HCT116 (cell line): ENCODE data around the gene ZNF207. TPM values are rescaled to one million over a fixed set of nuclear protein-coding genes. Genes with fewer than 3 reads are reported as not detected.

Experiments used
- ATAC-seq: fragments of 200-7000 bp; cut with Tn5 transposase; 2 replicates; pipeline ENCODE4 v1.9.1; 2020; ENCODE audit warnings: mild to moderate bottlenecking, moderate library complexity
- BruUV-seq: library from RNA; stranded (reverse); fragments of 400-500 nt; replicated peaks from 2 replicates; lab custom pipeline; 2021; lab: Mats Ljungman, UMichigan
- CTCF ChIA-PET: fragments of 300-600 bp; sonication (Branson Sonifier 250); formaldehyde crosslinking; loops from one replicate; lab custom pipeline; 2021; ENCODE audit warnings: antibody characterized with exemption; lab: Charles Lee
- POLR2A ChIA-PET: fragments of 300-600, 350-600 bp; sonication (Branson Sonifier 250); formaldehyde crosslinking; loops from one replicate; lab custom pipeline; 2021; ENCODE audit warnings: antibody characterized with exemption; lab: Charles Lee
- RAD21 ChIA-PET, 2 experiments: fragments of 300-600 bp; sonication (Branson Sonifier 250); formaldehyde crosslinking; loops; one replicate each; lab custom pipeline; 2023; ENCODE audit warnings: low total read pairs in 2 of 2; ENCODE audit not compliant: uncharacterized antibody in 2 of 2, unreplicated experiment in 2 of 2, low non-redundant PET in 1 of 2; lab: Charles Lee
- DNase-seq: peaks from one replicate; pipeline ENCODE4 v3.0.0-alpha.2; 2010; ENCODE audit warnings: low read depth, low spot score
- H2AFZ ChIP-seq: fragments of 200-600 bp; shearing (Covaris generic), sonication (generic); 2 replicates; pipeline ENCODE4 v1.6.1; 2017; ENCODE audit warnings: low read depth, mixed run types, mixed read lengths, antibody characterized with exemption, low read length; ENCODE audit not compliant: poor library complexity, severe bottlenecking
- H3K27ac ChIP-seq: 2 replicates; pipeline ENCODE4 v1.5.1; 2012; ENCODE audit warnings: low read depth, low read length
- H3K27me3 ChIP-seq: fragments of 200-600 bp; sonication (generic); 2 replicates; pipeline ENCODE4 v1.6.1; 2016; ENCODE audit warnings: mixed run types, low read length, mixed read lengths; ENCODE audit not compliant: insufficient read depth
- H3K36me3 ChIP-seq, 2 experiments: fragments of 200-500 bp in 1 of 2; fragments of 200-600 bp in 1 of 2; sonication (Bioruptor generic) in 1 of 2; sonication (generic) in 1 of 2; 2 replicates each; pipeline versions ENCODE4 v1.5.1 to v1.6.1; 2014 to 2016; ENCODE audit warnings: low read length in 2 of 2, inconsistent platforms in 1 of 2, mixed read lengths in 1 of 2, mixed run types in 1 of 2; ENCODE audit not compliant: insufficient read depth in 2 of 2, control insufficient read depth in 1 of 2
- H3K4me1 ChIP-seq, 2 experiments: fragments of 200-600 bp in 1 of 2; sonication (generic) in 1 of 2; 2 replicates each; pipeline versions ENCODE4 v1.5.1 to v1.6.1; 2012 to 2017; ENCODE audit warnings: low read length in 2 of 2, inconsistent platforms in 1 of 2, mild to moderate bottlenecking in 1 of 2, mixed read lengths in 1 of 2, mixed run types in 1 of 2, moderate library complexity in 1 of 2; ENCODE audit not compliant: insufficient read depth in 2 of 2, control insufficient read depth in 1 of 2
- H3K4me2 ChIP-seq: fragments of 200-600 bp; sonication (generic); 2 replicates; pipeline ENCODE4 v1.6.1; 2017; ENCODE audit warnings: mixed run types, low read length, mixed read lengths
- H3K4me3 ChIP-seq, 2 experiments: fragments of 200-600 bp in 1 of 2; sonication (generic) in 1 of 2; replicated peaks in 1 of 2; 2 replicates each; pipeline ENCODE4 v1.5.1; 2011 to 2016; ENCODE audit warnings: low read length in 2 of 2, control low read depth in 1 of 2, low read depth in 1 of 2, mild to moderate bottlenecking in 1 of 2, mixed read lengths in 1 of 2, mixed run types in 1 of 2
- H3K79me2 ChIP-seq: fragments of 200-600 bp; sonication (generic); 2 replicates; pipeline ENCODE4 v1.6.1; 2017; ENCODE audit warnings: mild to moderate bottlenecking, mixed run types, low read length, moderate library complexity, mixed read lengths; ENCODE audit not compliant: insufficient read depth
- H3K9ac ChIP-seq: fragments of 200-600 bp; sonication (generic); 2 replicates; pipeline ENCODE4 v1.6.1; 2016; ENCODE audit warnings: low read length, mixed read lengths
- H3K9me2 ChIP-seq: fragments of 200-600 bp; sonication (generic), shearing (Covaris generic); 2 replicates; pipeline ENCODE4 v1.6.1; 2017; ENCODE audit warnings: mixed run types, mild to moderate bottlenecking, moderate library complexity; ENCODE audit not compliant: insufficient read depth
- H3K9me3 ChIP-seq, 2 experiments: fragments of 200-500 bp in 1 of 2; fragments of 200-600 bp in 1 of 2; sonication (Bioruptor generic) in 1 of 2; sonication (generic) in 1 of 2; 2 replicates each; pipeline ENCODE4 v1.6.1; 2014 to 2017; ENCODE audit warnings: low read length in 2 of 2, mixed read lengths in 2 of 2, inconsistent platforms in 1 of 2, low read depth in 1 of 2, mild to moderate bottlenecking in 1 of 2, mixed run types in 1 of 2, moderate library complexity in 1 of 2; ENCODE audit not compliant: control insufficient read depth in 1 of 2, insufficient read depth in 1 of 2
- H4K20me1 ChIP-seq: fragments of 200-600 bp; sonication (generic), shearing (Covaris generic); 2 replicates; pipeline ENCODE4 v1.6.1; 2017; ENCODE audit warnings: mixed run types, mild to moderate bottlenecking, moderate library complexity; ENCODE audit not compliant: insufficient read depth
- CTCF ChIP-seq, 3 experiments: fragments of 200-600 bp in 1 of 3; sonication (generic) in 1 of 3; IDR thresholded peaks in 2 of 3; conservative IDR thresholded peaks in 1 of 3; 2 replicates each; pipeline ENCODE4 v1.5.1; 2012 to 2017; ENCODE audit warnings: low read depth in 2 of 3, low read length in 2 of 3, antibody characterized with exemption in 1 of 3, borderline replicate concordance in 1 of 3, control low read depth in 1 of 3, mild to moderate bottlenecking in 1 of 3, mixed read lengths in 1 of 3, mixed run types in 1 of 3, moderate library complexity in 1 of 3; ENCODE audit not compliant: insufficient read depth in 1 of 3
- EZH2 ChIP-seq: fragments of 200-600 bp; sonication (generic); IDR thresholded peaks from 2 replicates; pipeline ENCODE4 v1.6.1; 2017; ENCODE audit warnings: antibody characterized with exemption, mixed run types
- FOSL1 ChIP-seq: IDR thresholded peaks from 2 replicates; pipeline ENCODE4 v1.6.1; 2012; ENCODE audit warnings: low read depth
- REST ChIP-seq: IDR thresholded peaks from 2 replicates; pipeline ENCODE4 v1.6.1; 2012; ENCODE audit warnings: low read depth
- SP1 ChIP-seq: IDR thresholded peaks from 2 replicates; pipeline ENCODE4 v1.6.1; 2012; ENCODE audit warnings: low read depth
- TCF7L2 ChIP-seq: IDR thresholded peaks from 2 replicates; pipeline ENCODE4 v1.7.0; 2011; ENCODE audit warnings: borderline replicate concordance, inconsistent platforms; ENCODE audit not compliant: insufficient read depth, insufficient read length; ENCODE audit errors: extremely low read depth
- YY1 ChIP-seq: IDR thresholded peaks from 2 replicates; pipeline ENCODE4 v1.6.1; 2011; ENCODE audit warnings: low read length, low read depth, moderate library complexity, mild to moderate bottlenecking; ENCODE audit not compliant: insufficient replicate concordance; ENCODE audit errors: extremely low read depth
- ZNF274 ChIP-seq: fragments of 200-500 bp; sonication (Bioruptor generic); IDR thresholded peaks from 2 replicates; pipeline ENCODE4 v1.6.1; 2014; ENCODE audit warnings: mild to moderate bottlenecking, low read depth, low read length, inconsistent platforms
- intact Hi-C: fragments of 100-400 bp; cut with micrococcal nuclease; formaldehyde crosslinking; loops from 2 replicates; pipeline ENCODE4 v1.10.0; 2022
- total RNA-seq: library from RNA; stranded (reverse); gene quantifications from one replicate; pipeline ENCODE4 v1.2.1, GENCODE V29; 2021; ENCODE audit not compliant: unreplicated experiment
- TF ChIP-seq, protein P1 (sequence below): IDR thresholded peaks from 2 replicates; pipeline ENCODE4 v1.6.1; 2011; ENCODE audit warnings: mild to moderate bottlenecking, low read length, moderate library complexity; ENCODE audit not compliant: insufficient replicate concordance; ENCODE audit errors: extremely low read depth

Gene ZNF207
- total RNA-seq, 1 experiment from 2014 or later: 181 TPM

GRCh38 chr17:32349503-32349853, 479 bp upstream of the ZNF207 start:
- Histone ChIP-seq H3K79me2 (peaks cover 53% of the 10 kb centered on the region), H4K20me1 (peaks cover 27% of the 10 kb centered on the region; the same call in 1 of the 2 replicates), H3K36me3 (peaks cover 13 to 19% of the 10 kb centered on the region in 2 experiments; a peak in 3 of 4 replicates), H3K9ac (peak overlapping the region; percentile 96), H3K9me3 (no peaks in the 10 kb centered on the region), H3K4me1 (peaks cover 5 to 27% of the 10 kb centered on the region in 2 experiments; a peak in 3 of 4 replicates), H3K4me2 (peak overlapping the region; percentile 86), H3K27ac (peak overlapping the region; percentile 94), H3K27me3 (no peaks in the 10 kb centered on the region), H2AFZ (no peak overlapping the region), H3K9me2 (no peaks in the 10 kb centered on the region), H3K4me3 (peak overlapping the region; percentile 95 to 100)
- no peak for DNase-seq
- ChIA-PET CTCF (no interaction called here), RAD21 (no interaction called here), POLR2A (no interaction called here)
- ATAC-seq: peak; percentile 33
- TF ChIP-seq, protein P1, sequence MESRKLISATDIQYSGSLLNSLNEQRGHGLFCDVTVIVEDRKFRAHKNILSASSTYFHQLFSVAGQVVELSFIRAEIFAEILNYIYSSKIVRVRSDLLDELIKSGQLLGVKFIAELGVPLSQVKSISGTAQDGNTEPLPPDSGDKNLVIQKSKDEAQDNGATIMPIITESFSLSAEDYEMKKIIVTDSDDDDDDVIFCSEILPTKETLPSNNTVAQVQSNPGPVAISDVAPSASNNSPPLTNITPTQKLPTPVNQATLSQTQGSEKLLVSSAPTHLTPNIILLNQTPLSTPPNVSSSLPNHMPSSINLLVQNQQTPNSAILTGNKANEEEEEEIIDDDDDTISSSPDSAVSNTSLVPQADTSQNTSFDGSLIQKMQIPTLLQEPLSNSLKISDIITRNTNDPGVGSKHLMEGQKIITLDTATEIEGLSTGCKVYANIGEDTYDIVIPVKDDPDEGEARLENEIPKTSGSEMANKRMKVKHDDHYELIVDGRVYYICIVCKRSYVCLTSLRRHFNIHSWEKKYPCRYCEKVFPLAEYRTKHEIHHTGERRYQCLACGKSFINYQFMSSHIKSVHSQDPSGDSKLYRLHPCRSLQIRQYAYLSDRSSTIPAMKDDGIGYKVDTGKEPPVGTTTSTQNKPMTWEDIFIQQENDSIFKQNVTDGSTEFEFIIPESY: peak; percentile 3
- TF ChIP-seq YY1: no peak
- TSS peak; percentile 96 for BruUV-seq
- intact Hi-C loops: no loop called here

- Histone ChIP-seq H3K4me1 (peaks cover 5 to 27% of the 10 kb centered on the region in 2 experiments; a peak in 3 of 4 replicates), H3K27ac (peak overlapping the region; percentile 94), H3K9ac (peak overlapping the region; percentile 96), H3K9me2 (no peaks in the 10 kb centered on the region), H3K9me3 (no peaks in the 10 kb centered on the region), H3K4me2 (peak overlapping the region; percentile 86), H3K36me3 (peaks cover 19 to 33% of the 10 kb centered on the region in 2 experiments; a peak in 3 of 4 replicates), H3K4me3 (peak overlapping the region; percentile 95 to 100), H4K20me1 (peaks cover 40% of the 10 kb centered on the region; the same call in 1 of the 2 replicates), H3K79me2 (peaks cover 67% of the 10 kb centered on the region), H3K27me3 (no peaks in the 10 kb centered on the region), H2AFZ (no peak overlapping the region)
- RAD21 ChIA-PET: no interaction called here
- POLR2A ChIA-PET: interaction anchor here (0.6 to 1.2 kb wide), 3 partner anchors 9 to 305 kb away, joined by 3 read pairs; partner anchors contain the start of gene C17orf75
- CTCF ChIA-PET: no interaction called here
- no peak for DNase-seq
- no peak for ATAC-seq
- intact Hi-C loops: no loop called here
- BruUV-seq: no TSS peak
- TF ChIP-seq CTCF (IDR thresholded peaks at IDR 0.05 in 2 of 3, conservative IDR thresholded peaks at IDR 0.05 in 1 of 3; ENCODE audit: borderline replicate concordance in 1 of 3, insufficient read depth in 1 of 3, low read depth in 2 of 3, low read length in 2 of 3) (no peak), SP1 (no peak), ZNF274 (no peak), REST (no peak), EZH2 (no peak), FOSL1 (no peak), TCF7L2 (no peak)
Measured at GRCh38 chr17:32350666-32351418, 885 bp downstream of the ZNF207 start.
